Thoracic aorta (tissue), 2 donors: ENCODE results near the gene MITF. TPM values are rescaled to one million over a fixed set of nuclear protein-coding genes. Genes with fewer than 3 reads are reported as not detected.

Source experiments
- ATAC-seq: fragments of 150-250 bp; one replicate; pipeline ENCODE4 v1.8.0; 2017; ENCODE audit warnings: low read depth; ENCODE audit not compliant: insufficient number of reproducible peaks, low FRiP score
- DNase-seq: peaks from one replicate; pipeline ENCODE4 v3.0.0-alpha.2; 2020; ENCODE audit warnings: low spot score
- H3K27ac ChIP-seq, 2 donors: fragments of 200-600 bp; sonication (generic); 1 replicate in 1 of 2; 2 replicates in 1 of 2; pipeline ENCODE4 v1.5.1; 2016; ENCODE audit warnings: mild to moderate bottlenecking in 2 of 2, moderate library complexity in 2 of 2
- H3K27me3 ChIP-seq: fragments of 200-600 bp; sonication (generic); replicated peaks from 2 replicates; pipeline ENCODE4 v1.6.0; 2016; ENCODE audit warnings: mild to moderate bottlenecking; ENCODE audit not compliant: insufficient read depth
- H3K36me3 ChIP-seq: fragments of 200-600 bp; sonication (generic); one replicate; pipeline ENCODE4 v1.5.1; 2016
- H3K4me1 ChIP-seq, 2 donors: fragments of 200-600 bp; sonication (generic); 1 replicate in 1 of 2; 2 replicates in 1 of 2; pipeline versions ENCODE4 v1.5.1 to v1.6.0; 2016; ENCODE audit warnings: low read depth in 2 of 2, mild to moderate bottlenecking in 1 of 2; ENCODE audit not compliant: control insufficient read depth in 1 of 2
- H3K4me3 ChIP-seq: fragments of 200-600 bp; sonication (generic); 2 replicates; pipeline ENCODE4 v1.5.1; 2016; ENCODE audit warnings: mild to moderate bottlenecking
- H3K9me3 ChIP-seq: fragments of 200-600 bp; sonication (generic); 2 replicates; pipeline ENCODE4 v1.5.1; 2016
- total RNA-seq, 2 donors: library from RNA; depleted of rRNA; stranded (reverse); fragments of >200 nt; gene quantifications; one replicate each; pipeline versions ENCODE4 v1.1.0 to v1.2.3, GENCODE V29; 2016
- TF ChIP-seq, protein P1 (sequence below): fragments of 200-600 bp; sonication (generic); IDR thresholded peaks from one replicate; pipeline ENCODE4 v1.5.1; 2019; ENCODE audit warnings: antibody characterized with exemption

Gene MITF
- total RNA-seq, 2 donors from 2014 or later, result 12.3 to 12.7 TPM

- Histone ChIP-seq H3K9me3 (no peaks in the 10 kb centered on the region), H3K4me3 (no peak overlapping the region), H3K27me3 (no peaks in the 10 kb centered on the region), H3K36me3 (no peaks in the 10 kb centered on the region), H3K27ac (no peak overlapping the region), H3K4me1 (no peaks in the 10 kb centered on the region)
- TF ChIP-seq, protein P1, sequence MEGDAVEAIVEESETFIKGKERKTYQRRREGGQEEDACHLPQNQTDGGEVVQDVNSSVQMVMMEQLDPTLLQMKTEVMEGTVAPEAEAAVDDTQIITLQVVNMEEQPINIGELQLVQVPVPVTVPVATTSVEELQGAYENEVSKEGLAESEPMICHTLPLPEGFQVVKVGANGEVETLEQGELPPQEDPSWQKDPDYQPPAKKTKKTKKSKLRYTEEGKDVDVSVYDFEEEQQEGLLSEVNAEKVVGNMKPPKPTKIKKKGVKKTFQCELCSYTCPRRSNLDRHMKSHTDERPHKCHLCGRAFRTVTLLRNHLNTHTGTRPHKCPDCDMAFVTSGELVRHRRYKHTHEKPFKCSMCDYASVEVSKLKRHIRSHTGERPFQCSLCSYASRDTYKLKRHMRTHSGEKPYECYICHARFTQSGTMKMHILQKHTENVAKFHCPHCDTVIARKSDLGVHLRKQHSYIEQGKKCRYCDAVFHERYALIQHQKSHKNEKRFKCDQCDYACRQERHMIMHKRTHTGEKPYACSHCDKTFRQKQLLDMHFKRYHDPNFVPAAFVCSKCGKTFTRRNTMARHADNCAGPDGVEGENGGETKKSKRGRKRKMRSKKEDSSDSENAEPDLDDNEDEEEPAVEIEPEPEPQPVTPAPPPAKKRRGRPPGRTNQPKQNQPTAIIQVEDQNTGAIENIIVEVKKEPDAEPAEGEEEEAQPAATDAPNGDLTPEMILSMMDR, result no peak
- DNase-seq, result no peak
- no peak for ATAC-seq
Observed at GRCh38 chr3:69718866-69719586, 20.2 kb upstream of the MITF start.

- DNase-seq (no peak), ATAC-seq (no peak)
- H3K9me3 ChIP-seq, result no peaks in the 10 kb centered on the region
- H3K36me3 ChIP-seq, result no peaks in the 10 kb centered on the region
- no peak overlapping the region for H3K27ac ChIP-seq
- TF ChIP-seq, protein P1, result no peak
- H3K4me3 ChIP-seq, result no peak overlapping the region
- H3K27me3 ChIP-seq, result no peaks in the 10 kb centered on the region
- no peaks in the 10 kb centered on the region for H3K4me1 ChIP-seq
Observed at GRCh38 chr3:69719587-69720122, 19.6 kb upstream of the MITF start.

- Histone ChIP-seq H3K4me3 (no peak overlapping the region), H3K36me3 (no peaks in the 10 kb centered on the region), H3K4me1 (no peaks in the 10 kb centered on the region), H3K9me3 (no peaks in the 10 kb centered on the region), H3K27ac (no peak overlapping the region), H3K27me3 (no peaks in the 10 kb centered on the region)
- DNase-seq (no peak), ATAC-seq (no peak)
- TF ChIP-seq, protein P1, result no peak
Observed at GRCh38 chr3:69720824-69721223, 18.4 kb upstream of the MITF start.

- H3K36me3 ChIP-seq, result no peaks in the 10 kb centered on the region
- DNase-seq, result no peak
- no peaks in the 10 kb centered on the region for H3K4me1 ChIP-seq
- TF ChIP-seq, protein P1, result no peak
- ATAC-seq, result no peak
- no peaks in the 10 kb centered on the region for H3K27me3 ChIP-seq
- H3K27ac ChIP-seq, result no peak overlapping the region
- H3K4me3 ChIP-seq, result no peak overlapping the region
- no peaks in the 10 kb centered on the region for H3K9me3 ChIP-seq
Observed at GRCh38 chr3:69723389-69723788, 15.9 kb upstream of the MITF start.

DNA sequence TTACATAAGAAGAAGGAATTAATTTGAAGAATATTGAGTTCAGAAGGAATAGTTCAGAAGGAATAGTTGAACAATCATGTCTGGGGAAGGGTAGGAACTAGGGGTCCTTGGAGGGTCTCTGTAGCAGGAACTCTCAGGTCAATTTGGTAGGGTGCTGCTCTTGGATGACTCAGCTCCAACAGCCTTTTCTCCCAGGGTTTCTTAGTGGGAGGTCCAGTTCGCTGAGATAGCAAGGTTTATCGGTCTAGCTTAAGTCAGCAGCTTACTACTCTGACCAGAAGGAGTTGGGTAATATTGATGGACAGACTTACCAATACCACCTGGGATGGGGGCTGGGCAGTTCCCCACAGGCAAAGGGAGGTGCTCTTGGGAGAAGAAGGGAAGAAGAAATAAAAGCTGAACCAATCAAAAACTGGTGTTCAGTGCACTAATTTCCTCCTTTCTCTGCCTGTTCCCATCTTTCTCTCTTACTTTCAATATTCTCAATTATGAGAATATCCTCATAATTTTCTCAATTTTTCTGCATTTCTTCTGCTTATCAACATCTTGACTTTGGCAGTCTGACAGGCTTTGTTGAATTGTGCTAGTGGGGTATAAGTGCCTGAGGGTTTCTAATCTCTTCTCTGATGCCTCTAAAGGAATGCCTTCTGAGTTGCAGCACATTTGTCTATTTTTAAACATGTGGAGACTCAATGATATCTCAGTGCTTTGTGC lies 14.4 kb upstream of the MITF start:
- no peak overlapping the region for H3K27ac ChIP-seq
- H3K36me3 ChIP-seq, result no peaks in the 10 kb centered on the region
- H3K9me3 ChIP-seq, result no peaks in the 10 kb centered on the region
- H3K27me3 ChIP-seq, result no peaks in the 10 kb centered on the region
- TF ChIP-seq, protein P1, result no peak
- DNase-seq (no peak), ATAC-seq (no peak)
- no peak overlapping the region for H3K4me3 ChIP-seq
- no peaks in the 10 kb centered on the region for H3K4me1 ChIP-seq
